Stimulated activated CD8-positive, alpha-beta memory T cell treated with anti-CD3 and anti-CD28 coated beads, Interleukin-7, amount 100 ng/mL, for 1 hour (primary cell): ENCODE results near the gene TRIM2.
"Not testable (repeated sequence)": the region's sequence is repeated elsewhere in the genome, so short reads cannot be mapped to it uniquely, and the experiment has no call there.

Source experiments
- DNase-seq, 2 donors: peaks; one replicate each; pipeline ENCODE4 v3.0.0-alpha.2; 2020; ENCODE audit warnings: low read depth in 2 of 2

Gene TRIM2

GRCh38 chr4:153204247-153204671 lies at the start of gene TRIM2:
TRIM2 (plus strand) TSS chr4:153204443; CDS start chr4:153204531, 88 bp downstream.
- DNase-seq = no peak

- DNase-seq = no peak
Observed at GRCh38 chr4:153155686-153156085, 48.6 kb upstream of the TRIM2 start.

GRCh38 chr4:153156263-153156662 lies 48.0 kb upstream of the TRIM2 start:
- DNase-seq = no peak

- no peak for DNase-seq
Observed at GRCh38 chr4:153156721-153157120, 47.5 kb upstream of the TRIM2 start.

- no peak for DNase-seq
Observed at GRCh38 chr4:153159016-153159415, 45.2 kb upstream of the TRIM2 start.

GRCh38 chr4:153159728-153160221 lies 44.5 kb upstream of the TRIM2 start:
- DNase-seq = no peak

GRCh38 chr4:153160821-153161220 lies 43.4 kb upstream of the TRIM2 start:
- no peak for DNase-seq

GRCh38 chr4:153161226-153161963 lies 42.8 kb upstream of the TRIM2 start:
- no peak for DNase-seq

GRCh38 chr4:153165236-153165635 lies 39.0 kb upstream of the TRIM2 start:
- not testable (repeated sequence) for DNase-seq

GRCh38 chr4:153166716-153167501 lies 37.3 kb upstream of the TRIM2 start:
- DNase-seq = no peak

GRCh38 chr4:153169776-153170175 lies 34.5 kb upstream of the TRIM2 start:
- DNase-seq = no peak

GRCh38 chr4:153170407-153170806 lies 33.8 kb upstream of the TRIM2 start:
- DNase-seq = no peak

GRCh38 chr4:153174821-153175567 lies 29.2 kb upstream of the TRIM2 start:
- DNase-seq = no peak

GRCh38 chr4:153176938-153177337 lies 27.3 kb upstream of the TRIM2 start:
- no peak for DNase-seq

- no peak for DNase-seq
Observed at GRCh38 chr4:153177841-153178240, 26.4 kb upstream of the TRIM2 start.

GRCh38 chr4:153179100-153179499 lies 25.1 kb upstream of the TRIM2 start:
- no peak for DNase-seq

GRCh38 chr4:153181293-153181692 lies 22.9 kb upstream of the TRIM2 start:
- no peak for DNase-seq

- no peak for DNase-seq
Observed at GRCh38 chr4:153181700-153182099, 22.5 kb upstream of the TRIM2 start.

GRCh38 chr4:153183146-153183545 lies 21.1 kb upstream of the TRIM2 start:
- no peak for DNase-seq

GRCh38 chr4:153185331-153185852 lies 18.9 kb upstream of the TRIM2 start:
- no peak for DNase-seq

- no peak for DNase-seq
Observed at GRCh38 chr4:153186046-153186728, 18.1 kb upstream of the TRIM2 start.
